DOHH2 (cell line): Measurements from ENCODE around the gene RIPPLY3.

Source experiments
- EZH2phosphoT487 ChIP-seq: fragments of 200-600 bp; sonication (generic); IDR thresholded peaks from 2 replicates; pipeline ENCODE4 v1.6.1; 2017; ENCODE audit warnings: borderline replicate concordance, mild to moderate bottlenecking, antibody characterized with exemption, low read length, moderate library complexity, mixed read lengths
- TF ChIP-seq, protein P1 (sequence below): fragments of 200-600 bp; sonication (generic); IDR thresholded peaks from one replicate; pipeline ENCODE4 v1.5.1; 2014; ENCODE audit warnings: antibody characterized with exemption, mild to moderate bottlenecking, low read depth, low read length; ENCODE audit not compliant: poor library complexity, severe bottlenecking

DNA sequence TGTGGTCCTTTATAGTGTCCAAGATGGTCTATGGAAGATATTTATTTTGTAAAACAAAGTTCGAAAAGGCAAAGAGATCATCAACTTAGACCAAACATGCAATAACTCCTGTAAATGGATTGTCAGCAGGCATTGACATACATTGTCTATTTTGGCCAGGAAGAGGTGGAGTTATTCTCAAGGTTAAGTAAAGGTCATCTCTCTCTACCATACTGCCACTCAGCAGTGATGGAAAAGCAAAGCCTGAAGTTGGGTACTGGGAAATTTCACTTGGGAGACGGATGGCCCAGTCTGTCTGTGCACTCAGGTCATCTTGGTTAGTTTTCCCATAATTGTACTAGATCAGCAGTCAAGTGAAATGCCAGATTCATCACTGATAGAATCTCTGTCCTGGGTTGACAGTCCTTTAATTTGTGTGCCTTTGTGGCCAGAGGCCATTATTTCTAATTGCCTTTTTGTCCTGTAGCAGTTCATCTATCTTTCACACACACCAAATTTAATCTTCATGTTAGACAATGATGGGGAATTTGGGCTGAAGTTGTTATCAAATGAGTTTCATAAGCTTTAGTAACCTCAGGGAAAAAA lies 48.9 kb downstream of the RIPPLY3 start:
- TF ChIP-seq, protein P1, sequence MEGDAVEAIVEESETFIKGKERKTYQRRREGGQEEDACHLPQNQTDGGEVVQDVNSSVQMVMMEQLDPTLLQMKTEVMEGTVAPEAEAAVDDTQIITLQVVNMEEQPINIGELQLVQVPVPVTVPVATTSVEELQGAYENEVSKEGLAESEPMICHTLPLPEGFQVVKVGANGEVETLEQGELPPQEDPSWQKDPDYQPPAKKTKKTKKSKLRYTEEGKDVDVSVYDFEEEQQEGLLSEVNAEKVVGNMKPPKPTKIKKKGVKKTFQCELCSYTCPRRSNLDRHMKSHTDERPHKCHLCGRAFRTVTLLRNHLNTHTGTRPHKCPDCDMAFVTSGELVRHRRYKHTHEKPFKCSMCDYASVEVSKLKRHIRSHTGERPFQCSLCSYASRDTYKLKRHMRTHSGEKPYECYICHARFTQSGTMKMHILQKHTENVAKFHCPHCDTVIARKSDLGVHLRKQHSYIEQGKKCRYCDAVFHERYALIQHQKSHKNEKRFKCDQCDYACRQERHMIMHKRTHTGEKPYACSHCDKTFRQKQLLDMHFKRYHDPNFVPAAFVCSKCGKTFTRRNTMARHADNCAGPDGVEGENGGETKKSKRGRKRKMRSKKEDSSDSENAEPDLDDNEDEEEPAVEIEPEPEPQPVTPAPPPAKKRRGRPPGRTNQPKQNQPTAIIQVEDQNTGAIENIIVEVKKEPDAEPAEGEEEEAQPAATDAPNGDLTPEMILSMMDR, result no peak
- TF ChIP-seq EZH2phosphoT487, result no peak
